ENCODE results near the gene ALDOB.

GRCh38 chr9:101399643-101399970 lies 36.0 kb downstream of the ALDOB start:
- no peak for TF ChIP-seq HNF4A (conservative IDR thresholded peaks at IDR 0.05)
- TF ChIP-seq, protein P1, sequence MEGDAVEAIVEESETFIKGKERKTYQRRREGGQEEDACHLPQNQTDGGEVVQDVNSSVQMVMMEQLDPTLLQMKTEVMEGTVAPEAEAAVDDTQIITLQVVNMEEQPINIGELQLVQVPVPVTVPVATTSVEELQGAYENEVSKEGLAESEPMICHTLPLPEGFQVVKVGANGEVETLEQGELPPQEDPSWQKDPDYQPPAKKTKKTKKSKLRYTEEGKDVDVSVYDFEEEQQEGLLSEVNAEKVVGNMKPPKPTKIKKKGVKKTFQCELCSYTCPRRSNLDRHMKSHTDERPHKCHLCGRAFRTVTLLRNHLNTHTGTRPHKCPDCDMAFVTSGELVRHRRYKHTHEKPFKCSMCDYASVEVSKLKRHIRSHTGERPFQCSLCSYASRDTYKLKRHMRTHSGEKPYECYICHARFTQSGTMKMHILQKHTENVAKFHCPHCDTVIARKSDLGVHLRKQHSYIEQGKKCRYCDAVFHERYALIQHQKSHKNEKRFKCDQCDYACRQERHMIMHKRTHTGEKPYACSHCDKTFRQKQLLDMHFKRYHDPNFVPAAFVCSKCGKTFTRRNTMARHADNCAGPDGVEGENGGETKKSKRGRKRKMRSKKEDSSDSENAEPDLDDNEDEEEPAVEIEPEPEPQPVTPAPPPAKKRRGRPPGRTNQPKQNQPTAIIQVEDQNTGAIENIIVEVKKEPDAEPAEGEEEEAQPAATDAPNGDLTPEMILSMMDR (IDR thresholded peaks at IDR 0.05; ENCODE audit: low read depth, low read length, missing input control): no peak
- TF ChIP-seq, protein P2, sequence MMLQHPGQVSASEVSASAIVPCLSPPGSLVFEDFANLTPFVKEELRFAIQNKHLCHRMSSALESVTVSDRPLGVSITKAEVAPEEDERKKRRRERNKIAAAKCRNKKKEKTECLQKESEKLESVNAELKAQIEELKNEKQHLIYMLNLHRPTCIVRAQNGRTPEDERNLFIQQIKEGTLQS (IDR thresholded peaks at IDR 0.05): no peak
- TF ChIP-seq, protein P3, sequence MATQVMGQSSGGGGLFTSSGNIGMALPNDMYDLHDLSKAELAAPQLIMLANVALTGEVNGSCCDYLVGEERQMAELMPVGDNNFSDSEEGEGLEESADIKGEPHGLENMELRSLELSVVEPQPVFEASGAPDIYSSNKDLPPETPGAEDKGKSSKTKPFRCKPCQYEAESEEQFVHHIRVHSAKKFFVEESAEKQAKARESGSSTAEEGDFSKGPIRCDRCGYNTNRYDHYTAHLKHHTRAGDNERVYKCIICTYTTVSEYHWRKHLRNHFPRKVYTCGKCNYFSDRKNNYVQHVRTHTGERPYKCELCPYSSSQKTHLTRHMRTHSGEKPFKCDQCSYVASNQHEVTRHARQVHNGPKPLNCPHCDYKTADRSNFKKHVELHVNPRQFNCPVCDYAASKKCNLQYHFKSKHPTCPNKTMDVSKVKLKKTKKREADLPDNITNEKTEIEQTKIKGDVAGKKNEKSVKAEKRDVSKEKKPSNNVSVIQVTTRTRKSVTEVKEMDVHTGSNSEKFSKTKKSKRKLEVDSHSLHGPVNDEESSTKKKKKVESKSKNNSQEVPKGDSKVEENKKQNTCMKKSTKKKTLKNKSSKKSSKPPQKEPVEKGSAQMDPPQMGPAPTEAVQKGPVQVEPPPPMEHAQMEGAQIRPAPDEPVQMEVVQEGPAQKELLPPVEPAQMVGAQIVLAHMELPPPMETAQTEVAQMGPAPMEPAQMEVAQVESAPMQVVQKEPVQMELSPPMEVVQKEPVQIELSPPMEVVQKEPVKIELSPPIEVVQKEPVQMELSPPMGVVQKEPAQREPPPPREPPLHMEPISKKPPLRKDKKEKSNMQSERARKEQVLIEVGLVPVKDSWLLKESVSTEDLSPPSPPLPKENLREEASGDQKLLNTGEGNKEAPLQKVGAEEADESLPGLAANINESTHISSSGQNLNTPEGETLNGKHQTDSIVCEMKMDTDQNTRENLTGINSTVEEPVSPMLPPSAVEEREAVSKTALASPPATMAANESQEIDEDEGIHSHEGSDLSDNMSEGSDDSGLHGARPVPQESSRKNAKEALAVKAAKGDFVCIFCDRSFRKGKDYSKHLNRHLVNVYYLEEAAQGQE (IDR thresholded peaks at IDR 0.05): no peak
- TF ChIP-seq YY1 (IDR thresholded peaks at IDR 0.05): no peak
- TF ChIP-seq JUND (IDR thresholded peaks at IDR 0.05): no peak
- TF ChIP-seq EGR1 (IDR thresholded peaks at IDR 0.05; ENCODE audit: low read depth in 2 of 2): no peak
- TF ChIP-seq HNF4G (IDR thresholded peaks at IDR 0.05): no peak
- TF ChIP-seq GABPA (IDR thresholded peaks at IDR 0.05 in 1 of 2, conservative IDR thresholded peaks at IDR 0.05 in 1 of 2): no peak
- TF ChIP-seq MAX (IDR thresholded peaks at IDR 0.05): no peak
- TF ChIP-seq FOXA1 (IDR thresholded peaks at IDR 0.05): no peak
